ENCODE data around the gene TMEM184C. TPM values are rescaled to one million over a fixed set of nuclear protein-coding genes. Genes with fewer than 3 reads are reported as not detected.

The TMEM184C gene
- total RNA-seq, 4 donors from 2014 or later, result 15.6 to 30.9 (median 20.7) TPM

- ATAC-seq (peak; percentile 46 to 56), DNase-seq (no peak)
- peaks cover 19 to 20% of the 10 kb centered on the region in 2 donors for H3K4me1 ChIP-seq
- peak overlapping the region; percentile 67 to 93 (median 90) for H3K4me3 ChIP-seq
- TF ChIP-seq, protein P1, sequence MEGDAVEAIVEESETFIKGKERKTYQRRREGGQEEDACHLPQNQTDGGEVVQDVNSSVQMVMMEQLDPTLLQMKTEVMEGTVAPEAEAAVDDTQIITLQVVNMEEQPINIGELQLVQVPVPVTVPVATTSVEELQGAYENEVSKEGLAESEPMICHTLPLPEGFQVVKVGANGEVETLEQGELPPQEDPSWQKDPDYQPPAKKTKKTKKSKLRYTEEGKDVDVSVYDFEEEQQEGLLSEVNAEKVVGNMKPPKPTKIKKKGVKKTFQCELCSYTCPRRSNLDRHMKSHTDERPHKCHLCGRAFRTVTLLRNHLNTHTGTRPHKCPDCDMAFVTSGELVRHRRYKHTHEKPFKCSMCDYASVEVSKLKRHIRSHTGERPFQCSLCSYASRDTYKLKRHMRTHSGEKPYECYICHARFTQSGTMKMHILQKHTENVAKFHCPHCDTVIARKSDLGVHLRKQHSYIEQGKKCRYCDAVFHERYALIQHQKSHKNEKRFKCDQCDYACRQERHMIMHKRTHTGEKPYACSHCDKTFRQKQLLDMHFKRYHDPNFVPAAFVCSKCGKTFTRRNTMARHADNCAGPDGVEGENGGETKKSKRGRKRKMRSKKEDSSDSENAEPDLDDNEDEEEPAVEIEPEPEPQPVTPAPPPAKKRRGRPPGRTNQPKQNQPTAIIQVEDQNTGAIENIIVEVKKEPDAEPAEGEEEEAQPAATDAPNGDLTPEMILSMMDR (IDR thresholded peaks at IDR 0.05 in 4 of 5, conservative IDR thresholded peaks at IDR 0.05 in 1 of 5), result no peak
- peak in 1 of 2 donors; percentile 29 for TF ChIP-seq POLR2A (IDR thresholded peaks at IDR 0.05)
- no peaks in the 10 kb centered on the region for H3K36me3 ChIP-seq
- no peaks in the 10 kb centered on the region for H3K9me3 ChIP-seq
- intact Hi-C loops (cut with DNase I; ENCODE audit: low total_unique reads) (loop anchor here (1.0 to 5.0 kb wide), 2 partner anchors 66 to 759 kb away; partner anchors contain the start of genes NR3C2 and TMEM184C), in situ Hi-C loops (cut with MboI; ENCODE audit: low sequenced_read_pairs in 4 of 4) (no loop called here)
- no peaks in the 10 kb centered on the region for H3K27me3 ChIP-seq
- peak overlapping the region; percentile 90 to 97 (median 93) for H3K27ac ChIP-seq
Observed at GRCh38 chr4:147683188-147683591, 66.0 kb downstream of the TMEM184C start.

DNA sequence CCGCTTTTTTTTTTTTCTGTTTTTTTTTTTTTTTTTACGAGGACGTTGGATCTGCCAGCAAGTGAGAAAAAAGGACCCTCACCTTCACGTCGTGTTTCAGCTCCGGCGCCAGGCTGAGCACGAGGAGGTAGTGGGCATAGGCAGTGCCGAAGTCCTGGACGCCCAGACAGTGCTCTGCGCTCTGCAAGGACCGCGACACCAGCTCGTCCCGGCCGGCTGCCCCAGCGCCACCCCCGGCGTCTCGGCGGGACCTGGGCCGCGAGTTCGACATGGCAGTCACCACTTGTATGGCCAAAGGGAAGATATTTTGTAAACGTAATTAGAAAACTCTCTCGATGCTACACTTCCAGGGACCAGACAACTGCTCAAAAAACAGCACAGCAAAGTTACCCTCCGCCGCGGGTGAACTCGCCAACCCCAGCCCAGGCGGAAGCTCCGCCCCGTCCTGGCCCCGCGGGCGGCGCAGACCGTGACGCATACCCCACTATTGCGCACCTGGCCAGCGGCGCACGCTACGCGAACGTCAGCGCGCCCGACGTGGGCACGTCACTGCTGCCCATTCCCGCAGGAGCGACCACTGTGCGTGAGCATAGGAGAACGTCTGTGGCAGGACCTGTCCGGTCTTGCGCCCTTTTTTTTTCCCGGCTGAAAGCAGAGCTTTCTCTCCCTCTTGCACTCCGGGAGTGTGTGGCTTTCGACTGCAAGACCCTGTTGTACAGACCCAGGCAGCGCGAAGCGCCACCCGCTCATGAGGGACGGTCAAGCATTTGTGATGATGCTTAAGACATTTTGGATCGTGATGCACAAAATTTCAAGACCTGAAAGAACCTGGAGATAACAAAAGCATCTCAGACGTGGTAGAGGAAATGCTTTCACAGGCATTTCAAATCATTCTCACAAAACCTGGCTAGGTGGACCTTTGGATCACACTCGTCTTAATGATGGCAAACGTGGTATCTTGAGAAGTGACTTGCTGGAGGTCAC is 66.8 kb downstream of the TMEM184C start, which contains the start of gene PRMT9:
PRMT9 (minus strand) TSS at position 447 of the 984 bp plus-strand sequence; CDS start at position 271, 176 bp downstream.
- Histone ChIP-seq H3K27me3 (no peaks in the 10 kb centered on the region), H3K27ac (peak within 1 kb of the TSS; percentile 90 to 97 (median 93)), H3K36me3 (no peaks in the 10 kb centered on the region), H3K4me1 (peaks cover 19 to 20% of the 10 kb centered on the region in 2 donors), H3K4me3 (peak within 1 kb of the TSS; percentile 67 to 93 (median 90)), H3K9me3 (no peaks in the 10 kb centered on the region)
- peak; percentile 84 to 85 for TF ChIP-seq POLR2A (IDR thresholded peaks at IDR 0.05)
- TF ChIP-seq, protein P1 (IDR thresholded peaks at IDR 0.05 in 4 of 5, conservative IDR thresholded peaks at IDR 0.05 in 1 of 5), result no peak
- peak; percentile 75 to 88 for DNase-seq
- intact Hi-C loops (cut with DNase I; ENCODE audit: low total_unique reads) (loop anchor here (1.0 to 5.0 kb wide), 3 partner anchors 67 to 758 kb away; partner anchors contain the start of genes NR3C2 and TMEM184C), in situ Hi-C loops (cut with MboI; ENCODE audit: low sequenced_read_pairs in 4 of 4) (no loop called here)
- ATAC-seq, result peak; percentile 94 to 95

- no peak for TF ChIP-seq POLR2A (IDR thresholded peaks at IDR 0.05)
- TF ChIP-seq, protein P1 (IDR thresholded peaks at IDR 0.05 in 4 of 5, conservative IDR thresholded peaks at IDR 0.05 in 1 of 5), result no peak
- Histone ChIP-seq H3K36me3 (no peaks in the 10 kb centered on the region), H3K4me3 (no peak overlapping the region), H3K27ac (no peak overlapping the region), H3K4me1 (peaks cover 4 to 6% of the 10 kb centered on the region in 2 donors), H3K9me3 (no peaks in the 10 kb centered on the region), H3K27me3 (no peaks in the 10 kb centered on the region)
- in situ Hi-C loops (cut with MboI; ENCODE audit: low sequenced_read_pairs in 4 of 4) (no loop called here), intact Hi-C loops (cut with DNase I; ENCODE audit: low total_unique reads) (no loop called here)
- ATAC-seq (no peak), DNase-seq (no peak)
Observed at GRCh38 chr4:147689067-147689466, 71.9 kb downstream of the TMEM184C start.

- no peak overlapping the region for H3K27ac ChIP-seq
- no peak overlapping the region for H3K4me3 ChIP-seq
- intact Hi-C loops (cut with DNase I; ENCODE audit: low total_unique reads), result no loop called here
- DNase-seq, result no peak
- no peaks in the 10 kb centered on the region for H3K36me3 ChIP-seq
- no peaks in the 10 kb centered on the region for H3K4me1 ChIP-seq
- TF ChIP-seq POLR2A (IDR thresholded peaks at IDR 0.05), result no peak
- TF ChIP-seq, protein P1 (IDR thresholded peaks at IDR 0.05 in 4 of 5, conservative IDR thresholded peaks at IDR 0.05 in 1 of 5), result no peak
- H3K27me3 ChIP-seq, result no peaks in the 10 kb centered on the region
- no peaks in the 10 kb centered on the region for H3K9me3 ChIP-seq
- in situ Hi-C loops (cut with MboI; ENCODE audit: low sequenced_read_pairs in 4 of 4), result no loop called here
- no peak for ATAC-seq
Observed at GRCh38 chr4:147691820-147692219, 74.6 kb downstream of the TMEM184C start.

Data from gastrocnemius medialis (tissue), 4 donors.